ENCODE measurements around the gene C1R. TPM values are rescaled to one million over a fixed set of nuclear protein-coding genes. Genes with fewer than 3 reads are reported as not detected.
A peak's percentile ranks its signal among the peaks of the same experiment; 100 is the strongest.
"Not testable (repeated sequence)": the region's sequence is repeated elsewhere in the genome, so short reads cannot be mapped to it uniquely, and the experiment has no call there.

Gene C1R
- total RNA-seq, 2 experiments from 2014 or later = 3.6 to 3.7 TPM

GRCh38 chr12:7107636-7108002 lies 15.4 kb upstream of the C1R start:
- Mint-ChIP-seq H3K36me3 (ENCODE audit: low read depth) (peaks cover 48% of the 10 kb centered on the region), H3K27ac (peak overlapping the region; percentile 92), H3K9me3 (ENCODE audit: insufficient read depth) (peaks cover 18% of the 10 kb centered on the region), H3K4me3 (peak overlapping the region; percentile 95), H3K27me3 (ENCODE audit: low read depth) (no peaks in the 10 kb centered on the region), H3K4me1 (ENCODE audit: low read depth) (peaks cover 58% of the 10 kb centered on the region)
- DNase-seq = no peak
- ChIA-PET CTCF (interaction anchor here (0.9 to 7.5 kb wide), 21 partner anchors 11 to 477 kb away, joined by 3 to 107 read pairs (median 7); partner anchors contain the start of genes C12orf57, CDCA3, LPCAT3 and RNU7-1), POLR2A (interaction anchor here (0.6 to 3.7 kb wide), 15 partner anchors 8 to 256 kb away, joined by 3 to 74 read pairs (median 5); partner anchors contain the start of genes C12orf57, CDCA3, LPCAT3 and PHB2)
- ATAC-seq = no peak

DNA sequence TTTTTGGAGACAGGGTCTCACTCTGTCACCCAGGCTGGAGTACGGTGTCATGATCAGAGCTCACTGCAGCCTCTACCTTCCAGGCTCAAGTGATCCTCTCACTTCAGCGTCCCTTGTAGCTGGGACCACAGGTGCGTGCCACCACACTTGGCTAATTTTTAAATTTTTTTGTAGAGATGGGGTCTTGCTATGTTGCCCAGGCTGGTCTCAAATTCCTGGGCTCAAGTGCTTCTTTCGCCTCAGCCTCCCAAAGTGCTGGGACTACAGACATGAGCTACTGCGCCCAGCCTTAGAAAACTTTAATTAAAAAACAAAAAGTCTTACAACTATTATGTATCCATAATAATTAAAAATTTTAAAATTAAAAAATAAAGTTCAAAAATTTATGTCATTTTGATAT lies 14.9 kb upstream of the C1R start:
- not testable (repeated sequence) for ATAC-seq; H3K27me3 Mint-ChIP-seq (ENCODE audit: low read depth); DNase-seq; H3K27ac Mint-ChIP-seq
- Mint-ChIP-seq H3K4me1 (ENCODE audit: low read depth) (peaks cover 60% of the 10 kb centered on the region), H3K9me3 (ENCODE audit: insufficient read depth) (peaks cover 18% of the 10 kb centered on the region), H3K36me3 (ENCODE audit: low read depth) (peaks cover 49% of the 10 kb centered on the region), H3K4me3 (peak overlapping the region; percentile 23)
- ChIA-PET CTCF (interaction anchor here (1.0 to 7.5 kb wide), 15 partner anchors 11 to 256 kb away, joined by 3 to 107 read pairs (median 6); partner anchors contain the start of genes C12orf57, CDCA3, LPCAT3 and RNU7-1), POLR2A (interaction anchor here (0.9 to 3.7 kb wide), 9 partner anchors 11 to 235 kb away, joined by 3 to 74 read pairs (median 4); partner anchors contain the start of genes C12orf57, PTPN6 and RNU7-1)

- peaks cover 18% of the 10 kb centered on the region for H3K9me3 Mint-ChIP-seq (ENCODE audit: insufficient read depth)
- H3K36me3 Mint-ChIP-seq (ENCODE audit: low read depth) = peaks cover 52% of the 10 kb centered on the region
- H3K4me1 Mint-ChIP-seq (ENCODE audit: low read depth) = peaks cover 58% of the 10 kb centered on the region
- peak overlapping the region; percentile 41 for H3K4me3 Mint-ChIP-seq
- no peak for DNase-seq
- H3K27me3 Mint-ChIP-seq (ENCODE audit: low read depth) = no peaks in the 10 kb centered on the region
- POLR2A ChIA-PET = no interaction called here
- no peak for ATAC-seq
- CTCF ChIA-PET = no interaction called here
- H3K27ac Mint-ChIP-seq = no peak overlapping the region
Measured at GRCh38 chr12:7106082-7106481, 13.8 kb upstream of the C1R start.

DNA sequence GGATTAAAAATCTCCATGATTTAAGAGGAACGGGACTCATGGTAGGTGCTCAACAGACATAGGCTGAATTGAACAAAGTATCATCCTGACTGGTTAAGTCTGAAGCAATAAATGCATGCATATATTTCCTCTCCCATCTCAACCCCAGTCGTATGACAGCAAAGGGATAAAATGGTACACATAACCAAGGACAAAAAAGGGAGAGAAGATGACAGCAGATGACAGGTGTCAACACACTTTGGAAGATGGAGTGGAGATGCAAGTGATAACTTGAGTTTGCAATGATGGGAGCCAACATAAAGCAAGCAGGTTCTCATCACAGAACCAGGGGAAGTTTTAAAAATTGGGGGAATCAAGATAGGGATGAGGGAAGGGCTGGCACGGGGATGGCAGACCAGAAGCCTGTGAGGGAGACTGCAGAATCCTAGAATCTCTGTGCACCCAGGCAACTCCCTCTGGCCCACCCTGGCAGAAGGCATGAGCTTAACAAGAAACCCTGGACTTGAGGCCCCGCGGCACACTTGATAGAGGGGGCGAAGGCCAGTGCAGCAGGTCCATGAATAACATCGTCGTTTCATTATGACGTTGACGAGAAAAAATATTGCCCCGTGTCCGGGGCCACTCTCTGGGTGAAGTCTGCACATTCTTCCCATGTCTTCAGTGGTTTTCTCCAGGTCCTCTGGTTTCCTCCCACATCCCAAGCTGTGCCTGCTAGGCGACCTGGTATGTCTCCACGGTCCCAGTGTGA lies 11.8 kb upstream of the C1R start:
- ATAC-seq (no peak), DNase-seq (no peak)
- Mint-ChIP-seq H3K27me3 (ENCODE audit: low read depth) (no peaks in the 10 kb centered on the region), H3K9me3 (ENCODE audit: insufficient read depth) (peaks cover 18% of the 10 kb centered on the region), H3K4me1 (ENCODE audit: low read depth) (peaks cover 39% of the 10 kb centered on the region), H3K4me3 (no peak overlapping the region), H3K27ac (no peak overlapping the region), H3K36me3 (ENCODE audit: low read depth) (peaks cover 52% of the 10 kb centered on the region)
- CTCF ChIA-PET = interaction anchor here (0.8 to 1.3 kb wide), 4 partner anchors 8 to 1004 kb away, joined by 3 to 4 read pairs (median 3); no protein-coding TSS in a partner anchor
- POLR2A ChIA-PET = interaction anchor here (1.1 kb wide), 1 partner anchor 160 kb away, joined by 6 read pairs; the partner anchor contains the start of genes C12orf57 and RNU7-1

- no peak overlapping the region for H3K4me3 Mint-ChIP-seq
- H3K27ac Mint-ChIP-seq = peak overlapping the region; percentile 21
- DNase-seq (no peak), ATAC-seq (no peak)
- peaks cover 18% of the 10 kb centered on the region for H3K9me3 Mint-ChIP-seq (ENCODE audit: insufficient read depth)
- ChIA-PET CTCF (interaction anchor here (0.7 to 1.9 kb wide), 3 partner anchors 11 to 158 kb away, joined by 3 to 11 read pairs (median 3); no protein-coding TSS in a partner anchor), POLR2A (interaction anchor here (0.9 kb wide), 1 partner anchor 9 kb away, joined by 3 read pairs; no protein-coding TSS in a partner anchor)
- H3K36me3 Mint-ChIP-seq (ENCODE audit: low read depth) = peaks cover 56% of the 10 kb centered on the region
- no peaks in the 10 kb centered on the region for H3K27me3 Mint-ChIP-seq (ENCODE audit: low read depth)
- peaks cover 33% of the 10 kb centered on the region for H3K4me1 Mint-ChIP-seq (ENCODE audit: low read depth)
Measured at GRCh38 chr12:7102582-7102981, 10.3 kb upstream of the C1R start.

- Mint-ChIP-seq H3K27me3 (ENCODE audit: low read depth) (no peaks in the 10 kb centered on the region), H3K27ac (no peak overlapping the region), H3K36me3 (ENCODE audit: low read depth) (peaks cover 51% of the 10 kb centered on the region), H3K4me3 (no peak overlapping the region), H3K9me3 (ENCODE audit: insufficient read depth) (peaks cover 15% of the 10 kb centered on the region), H3K4me1 (ENCODE audit: low read depth) (peaks cover 29% of the 10 kb centered on the region)
- no peak for DNase-seq
- ATAC-seq = no peak
- CTCF ChIA-PET = interaction anchor here (1.2 to 1.9 kb wide), 2 partner anchors 11 to 157 kb away, joined by 3 to 11 read pairs; no protein-coding TSS in a partner anchor
- POLR2A ChIA-PET = no interaction called here
Measured at GRCh38 chr12:7101694-7102131, 9.5 kb upstream of the C1R start.

GRCh38 chr12:7101047-7101693 lies 8.9 kb upstream of the C1R start:
- no peaks in the 10 kb centered on the region for H3K27me3 Mint-ChIP-seq (ENCODE audit: low read depth)
- H3K4me1 Mint-ChIP-seq (ENCODE audit: low read depth) = peaks cover 25% of the 10 kb centered on the region
- CTCF ChIA-PET = interaction anchor here (1.4 kb wide), 1 partner anchor 83 kb away, joined by 3 read pairs; the partner anchor contains the start of gene LPCAT3
- peaks cover 10% of the 10 kb centered on the region for H3K9me3 Mint-ChIP-seq (ENCODE audit: insufficient read depth)
- DNase-seq (no peak), ATAC-seq (no peak)
- no peak overlapping the region for H3K27ac Mint-ChIP-seq
- no peak overlapping the region for H3K4me3 Mint-ChIP-seq
- POLR2A ChIA-PET = no interaction called here
- peaks cover 46% of the 10 kb centered on the region for H3K36me3 Mint-ChIP-seq (ENCODE audit: low read depth)

DNA sequence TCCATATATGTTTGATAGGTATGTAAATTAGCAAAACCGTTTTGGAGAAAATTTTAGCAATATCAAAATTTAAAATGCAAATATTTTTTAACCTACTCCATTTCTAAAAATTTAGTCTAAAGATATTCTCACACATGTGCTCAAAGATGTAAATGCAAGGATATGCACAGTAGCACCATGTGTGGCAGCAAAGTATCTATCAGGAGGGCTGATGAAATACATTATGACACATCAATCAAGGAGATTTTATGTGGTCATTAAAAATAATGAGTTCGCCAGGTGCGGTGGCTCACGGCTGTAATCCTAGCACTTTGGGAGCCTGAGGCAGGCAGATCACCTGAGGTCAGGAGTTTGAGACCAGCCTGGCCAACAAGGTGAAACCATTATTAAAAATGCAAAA lies 8.0 kb upstream of the C1R start:
- no peak for ATAC-seq
- no peaks in the 10 kb centered on the region for H3K27me3 Mint-ChIP-seq (ENCODE audit: low read depth)
- H3K4me3 Mint-ChIP-seq = no peak overlapping the region
- H3K4me1 Mint-ChIP-seq (ENCODE audit: low read depth) = peaks cover 19% of the 10 kb centered on the region
- POLR2A ChIA-PET = no interaction called here
- CTCF ChIA-PET = interaction anchor here (1.4 kb wide), 1 partner anchor 82 kb away, joined by 3 read pairs; the partner anchor contains the start of gene LPCAT3
- peaks cover 38% of the 10 kb centered on the region for H3K36me3 Mint-ChIP-seq (ENCODE audit: low read depth)
- peaks cover under 1% of the 10 kb centered on the region for H3K9me3 Mint-ChIP-seq (ENCODE audit: insufficient read depth)
- no peak for DNase-seq
- H3K27ac Mint-ChIP-seq = no peak overlapping the region

GRCh38 chr12:7099290-7099996 lies 7.2 kb upstream of the C1R start:
- DNase-seq (no peak), ATAC-seq (no peak)
- H3K9me3 Mint-ChIP-seq (ENCODE audit: insufficient read depth) = no peaks in the 10 kb centered on the region
- ChIA-PET POLR2A (interaction anchor here (1.0 kb wide), 1 partner anchor 8 kb away, joined by 3 read pairs; no protein-coding TSS in a partner anchor), CTCF (interaction anchor here (1.4 to 1.5 kb wide), 2 partner anchors 13 to 81 kb away, joined by 3 read pairs; partner anchors contain the start of gene LPCAT3)
- no peak overlapping the region for H3K4me3 Mint-ChIP-seq
- H3K27ac Mint-ChIP-seq = no peak overlapping the region
- H3K27me3 Mint-ChIP-seq (ENCODE audit: low read depth) = no peaks in the 10 kb centered on the region
- H3K36me3 Mint-ChIP-seq (ENCODE audit: low read depth) = peaks cover 32% of the 10 kb centered on the region
- peaks cover 19% of the 10 kb centered on the region for H3K4me1 Mint-ChIP-seq (ENCODE audit: low read depth)

GRCh38 chr12:7096979-7097378 lies 4.7 kb upstream of the C1R start:
- Mint-ChIP-seq H3K9me3 (ENCODE audit: insufficient read depth) (no peaks in the 10 kb centered on the region), H3K27ac (no peak overlapping the region), H3K4me1 (ENCODE audit: low read depth) (peaks cover 11% of the 10 kb centered on the region), H3K36me3 (ENCODE audit: low read depth) (peaks cover 16% of the 10 kb centered on the region), H3K4me3 (no peak overlapping the region), H3K27me3 (ENCODE audit: low read depth) (peaks cover 5% of the 10 kb centered on the region)
- POLR2A ChIA-PET = interaction anchor here (1.1 kb wide), 1 partner anchor 11 kb away, joined by 4 read pairs; no protein-coding TSS in a partner anchor
- ATAC-seq = no peak
- no peak for DNase-seq
- CTCF ChIA-PET = interaction anchor here (1.7 to 2.0 kb wide), 2 partner anchors 11 to 12 kb away, joined by 8 to 13 read pairs; partner anchors contain the start of gene C1RL

Measured in activated CD8-positive, alpha-beta T cell treated with anti-CD3 and anti-CD28 coated beads, Interleukin-2, amount 10 ng/mL, durations not matched to agents 7 days and 5 days (primary cell).